Measurements from ENCODE around the gene MIGA2.

MIGA2 gene

DNA sequence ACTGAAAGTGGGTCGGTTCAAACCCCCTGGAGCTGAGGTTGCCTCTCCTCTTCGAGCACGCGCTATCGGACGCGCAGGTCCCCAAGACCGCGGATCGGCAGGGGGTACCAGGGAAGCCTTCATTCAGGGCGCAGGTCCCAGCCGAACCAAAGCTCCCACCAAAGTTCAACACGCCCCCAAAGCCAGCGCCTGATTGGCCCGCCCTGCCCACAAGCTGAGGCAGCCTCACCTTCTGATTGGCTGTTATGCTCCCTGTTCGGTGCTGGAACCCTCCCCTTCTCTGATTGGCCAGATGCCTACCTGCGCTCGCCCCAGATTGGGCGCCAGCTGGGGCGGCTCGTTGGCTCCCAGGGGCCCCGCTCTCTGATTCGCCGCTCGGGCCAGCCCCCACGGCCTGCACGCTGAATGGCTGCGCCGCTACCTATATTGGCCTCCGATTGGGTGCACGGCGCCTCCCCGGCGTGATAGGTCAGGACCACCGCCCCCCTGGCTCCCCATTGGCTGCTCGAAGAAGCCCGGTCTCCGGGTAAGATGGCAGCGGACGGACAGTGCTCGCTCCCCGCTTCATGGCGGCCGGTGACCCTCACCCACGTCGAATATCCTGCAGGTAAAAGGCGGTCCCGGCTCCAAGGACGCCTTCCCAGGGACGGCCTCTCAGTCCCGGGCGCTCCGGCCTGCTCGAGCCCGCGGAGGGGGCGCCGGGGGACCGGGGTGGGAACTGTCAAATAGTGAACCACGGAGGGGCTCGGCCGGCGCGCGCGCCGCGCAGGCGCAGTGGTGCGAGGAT, 44.4 kb downstream of the MIGA2 start, which contains the start of gene DOLPP1:
Gene DOLPP1 (plus strand): TSS at position 511 of the 787 bp plus-strand sequence. CDS start 21 bp downstream, at position 532.
- H3K4me3 ChIP-seq (ENCODE audit: low read depth, low read length) = peak within 1 kb of the TSS; percentile 80
- peak; percentile 98 for DNase-seq (ENCODE audit: low read depth)
- in situ Hi-C loops (cut with HindIII; ENCODE audit: low sequenced_read_pairs) = loop anchor here (10.0 kb wide), 1 partner anchor 46 kb away; the partner anchor contains the start of gene MIGA2
- no peak for TF ChIP-seq CTCF (IDR thresholded peaks at IDR 0.05; ENCODE audit: low read depth, low read length, missing control alignments)

DNA sequence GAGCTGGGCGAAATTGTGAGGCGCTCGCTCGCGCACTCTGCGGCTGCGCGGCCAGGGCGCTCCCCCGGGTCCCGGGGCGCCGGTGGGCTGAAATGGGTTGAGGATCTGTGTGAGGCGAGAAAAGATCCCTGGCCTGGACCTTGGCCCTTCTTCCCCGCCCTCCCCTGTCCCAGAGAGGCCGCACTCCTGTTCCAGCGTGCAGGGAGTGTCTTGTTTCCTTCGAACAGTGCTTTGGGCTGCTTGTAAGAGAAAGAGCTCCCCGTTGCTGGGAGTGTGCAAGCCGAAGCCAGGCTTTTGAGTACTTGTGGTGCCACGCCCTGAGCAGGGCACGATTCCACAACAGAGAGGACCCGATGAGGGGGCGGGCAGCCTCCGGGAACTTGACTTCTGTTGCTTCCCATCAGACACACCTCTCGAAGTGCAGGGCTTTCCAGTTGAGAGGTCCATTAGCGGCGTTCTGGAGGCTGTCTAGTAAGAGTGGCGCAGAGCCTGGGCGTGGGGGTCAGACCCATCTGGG, 45.0 kb downstream of the MIGA2 start:
- in situ Hi-C loops (cut with HindIII; ENCODE audit: low sequenced_read_pairs) = loop anchor here (10.0 kb wide), 1 partner anchor 47 kb away; the partner anchor contains the start of gene MIGA2
- no peak for TF ChIP-seq CTCF (IDR thresholded peaks at IDR 0.05; ENCODE audit: low read depth, low read length, missing control alignments)
- DNase-seq (ENCODE audit: low read depth) = no peak
- peak overlapping the region; percentile 80 for H3K4me3 ChIP-seq (ENCODE audit: low read depth, low read length)

- H3K4me3 ChIP-seq (ENCODE audit: low read depth, low read length) = no peak overlapping the region
- TF ChIP-seq CTCF (IDR thresholded peaks at IDR 0.05; ENCODE audit: low read depth, low read length, missing control alignments) = no peak
- in situ Hi-C loops (cut with HindIII; ENCODE audit: low sequenced_read_pairs) = loop anchor here (10.0 kb wide), 1 partner anchor 49 kb away; the partner anchor contains the start of gene MIGA2
- DNase-seq (ENCODE audit: low read depth) = no peak
Measured at GRCh38 chr9:129084087-129084486, 47.7 kb downstream of the MIGA2 start.

DNA sequence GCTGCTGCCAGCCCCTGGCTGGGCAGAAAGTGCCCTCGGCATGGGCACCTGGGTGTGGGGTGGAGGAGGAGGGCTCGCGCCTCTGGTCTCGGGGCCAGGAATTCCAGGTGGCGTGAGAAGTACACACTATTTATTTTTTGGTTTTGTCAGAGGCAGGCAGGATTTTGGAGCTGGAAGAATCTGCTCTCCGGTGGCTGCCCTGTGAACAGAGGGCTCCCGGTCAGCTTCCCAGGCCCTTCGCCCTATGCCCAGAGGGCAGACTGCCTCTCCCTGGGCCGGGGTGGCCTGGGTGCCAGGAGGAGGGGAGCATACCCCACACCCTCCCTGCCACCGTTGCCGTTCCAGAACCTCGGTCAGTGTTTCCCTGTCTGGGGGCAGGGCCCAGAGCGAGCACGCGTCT, 52.8 kb downstream of the MIGA2 start:
- in situ Hi-C loops (cut with HindIII; ENCODE audit: low sequenced_read_pairs) = loop anchor here (10.0 kb wide), 1 partner anchor 54 kb away; the partner anchor contains the start of gene MIGA2
- no peak overlapping the region for H3K4me3 ChIP-seq (ENCODE audit: low read depth, low read length)
- no peak for DNase-seq (ENCODE audit: low read depth)
- TF ChIP-seq CTCF (IDR thresholded peaks at IDR 0.05; ENCODE audit: low read depth, low read length, missing control alignments) = no peak

- no peak for DNase-seq (ENCODE audit: low read depth)
- in situ Hi-C loops (cut with HindIII; ENCODE audit: low sequenced_read_pairs) = no loop called here
- TF ChIP-seq CTCF (IDR thresholded peaks at IDR 0.05; ENCODE audit: low read depth, low read length, missing control alignments) = no peak
- H3K4me3 ChIP-seq (ENCODE audit: low read depth, low read length) = no peak overlapping the region
Measured at GRCh38 chr9:129093602-129094386, 57.4 kb downstream of the MIGA2 start.

Data from astrocyte of the cerebellum (primary cell).